ENCODE data around the gene NTM. TPM values are rescaled to one million over a fixed set of nuclear protein-coding genes. Genes with fewer than 3 reads are reported as not detected.

NTM gene
- total and polyA plus RNA-seq, 2 of the 8 experiments (the other 6 are each of a cell fraction or from before 2014, with no cell fraction given) = 13.4 to 20.0 TPM

- Histone ChIP-seq H2BK15ac (ENCODE audit: low read length) (no peak overlapping the region), H2BK12ac (ENCODE audit: low read depth, low read length) (no peak overlapping the region), H2AK5ac (ENCODE audit: low read depth, low read length) (no peak overlapping the region), H2BK5ac (ENCODE audit: low read depth, low read length) (no peak overlapping the region), H2BK20ac (ENCODE audit: low read length) (no peak overlapping the region), H3K27me3 (replicated peaks in 1 of 4; ENCODE audit: control insufficient read depth in 3 of 4, extremely low read depth in 1 of 4, insufficient read depth in 3 of 4, low read length in 3 of 4) (no peaks in the 10 kb centered on the region; a peak in 1 of 7 replicates), H4K8ac (ENCODE audit: extremely low read depth, insufficient read depth, low read length) (no peak overlapping the region; the same call in none of the 2 replicates), H3K4me3 (ENCODE audit: extremely low read depth in 1 of 4, insufficient read depth in 2 of 4, low read depth in 3 of 4, low read length in 4 of 4) (no peak overlapping the region), H3K36me3 (ENCODE audit: control insufficient read depth in 2 of 4, insufficient read depth in 4 of 4, low read length in 3 of 4) (no peaks in the 10 kb centered on the region), H3K23me2 (ENCODE audit: low read depth, low read length) (no peaks in the 10 kb centered on the region), H3K18ac (ENCODE audit: extremely low read depth, low read length) (no peak overlapping the region), H3K79me2 (ENCODE audit: control insufficient read depth in 1 of 2, insufficient read depth in 2 of 2, low read length in 2 of 2) (no peaks in the 10 kb centered on the region), H3K4me1 (replicated peaks in 1 of 4; ENCODE audit: control insufficient read depth in 3 of 4, insufficient read depth in 4 of 4, low read length in 3 of 4) (peaks cover 2 to 5% (median 5%) of the 10 kb centered on the region in 4 experiments), H2BK120ac (replicated peaks; ENCODE audit: low read depth, low read length) (no peak overlapping the region), H4K5ac (ENCODE audit: insufficient read length, low read depth, low read length) (no peak overlapping the region), H3K79me1 (ENCODE audit: low read depth, low read length) (no peaks in the 10 kb centered on the region), H3K4me2 (ENCODE audit: insufficient read depth in 1 of 2, low read depth in 2 of 2, low read length in 2 of 2) (no peak overlapping the region), H4K20me1 (replicated peaks in 1 of 2; ENCODE audit: control insufficient read depth in 1 of 2, insufficient read depth in 2 of 2, low read length in 2 of 2) (no peaks in the 10 kb centered on the region), H3K27ac (ENCODE audit: low read depth, low read length) (no peak overlapping the region), H2AFZ (ENCODE audit: low read length) (no peak overlapping the region), H3K9ac (replicated peaks in 1 of 4; ENCODE audit: extremely low read depth in 1 of 4, low read depth in 3 of 4, low read length in 3 of 4) (no peak overlapping the region), H3K23ac (ENCODE audit: insufficient read length) (no peak overlapping the region), H3K4ac (replicated peaks; ENCODE audit: insufficient read length, low read depth, low read length) (no peak overlapping the region), H3K9me3 (ENCODE audit: insufficient read depth in 2 of 2, low read depth in 1 of 2, low read length in 1 of 2) (no peaks in the 10 kb centered on the region), H4K91ac (replicated peaks; ENCODE audit: insufficient read length, low read length) (no peak overlapping the region), H3K56ac (replicated peaks; ENCODE audit: insufficient read length, low read depth, low read length) (no peak overlapping the region), H3K14ac (ENCODE audit: insufficient read length) (no peak overlapping the region)
- no peak for FAIRE-seq
- no peak for TF ChIP-seq POLR2A (IDR thresholded peaks at IDR 0.05; ENCODE audit: control extremely low read depth in 1 of 2, low read depth in 2 of 2, low read length in 2 of 2)
- no peak for TF ChIP-seq CREB1 (IDR thresholded peaks at IDR 0.05)
- 89% methylated on average over 7 of the region's 7 CpGs; no CpG with 5 or more reads in 1 of the 2 experiments for WGBS, 2 experiments (ENCODE audit: extremely low coverage in 1 of 2, insufficient coverage in 1 of 2, insufficient read length in 1 of 2, insufficient replicate concordance in 2 of 2, low coverage in 1 of 2, low lambda C conversion rate in 2 of 2, missing lambda C conversion rate in 1 of 2)
- POLR2A ChIA-PET (ENCODE audit: partially characterized antibody) = no interaction called here
- DNase-seq (ENCODE audit: low read depth in 1 of 2, low spot score in 2 of 2) = no peak
- CTCF ChIA-PET (ENCODE audit: partially characterized antibody) = interaction anchor here (1.0 to 1.5 kb wide), 5 partner anchors 10 to 72 kb away, joined by 3 to 4 read pairs (median 3); no protein-coding TSS in a partner anchor
Measured at GRCh38 chr11:131796089-131796488, 425.7 kb downstream of the NTM start.
